ENCODE measurements around the gene CCDC102B. TPM values are rescaled to one million over a fixed set of nuclear protein-coding genes. Genes with fewer than 3 reads are reported as not detected.

Gene CCDC102B
- total RNA-seq, 6 experiments from 2014 or later: 0.86 to 1.7 (median 1.2) TPM

DNA sequence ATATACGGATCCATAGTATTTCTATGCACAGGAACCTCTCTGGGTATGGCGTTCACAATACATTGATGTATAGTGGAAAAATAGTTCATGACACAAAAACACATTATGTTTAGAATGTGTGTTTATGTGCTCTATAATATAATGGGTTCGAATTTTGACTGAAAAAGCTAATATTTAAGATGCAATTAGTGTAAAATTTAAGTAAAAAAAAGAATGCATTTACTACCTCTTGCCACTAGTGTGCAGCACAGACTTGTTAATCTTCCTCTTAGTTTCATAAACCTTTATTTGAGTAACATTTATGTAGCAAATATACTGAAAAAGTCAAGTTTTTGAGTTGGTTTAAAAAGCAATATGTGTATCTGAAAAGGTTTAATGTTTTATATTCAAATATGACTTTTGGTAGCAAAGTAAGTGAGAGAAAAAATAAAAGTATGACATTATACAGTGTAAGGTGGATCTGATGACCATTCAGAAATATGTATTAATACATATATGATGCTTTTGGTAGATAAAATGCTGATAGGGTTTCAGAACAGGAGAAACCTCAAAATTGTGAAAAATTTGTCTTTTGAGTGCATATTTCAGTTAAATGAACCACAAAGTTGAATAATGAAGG, 49.4 kb downstream of the CCDC102B start:
- no peak for TF ChIP-seq POLR2A (IDR thresholded peaks at IDR 0.05)
- TF ChIP-seq, protein P1, sequence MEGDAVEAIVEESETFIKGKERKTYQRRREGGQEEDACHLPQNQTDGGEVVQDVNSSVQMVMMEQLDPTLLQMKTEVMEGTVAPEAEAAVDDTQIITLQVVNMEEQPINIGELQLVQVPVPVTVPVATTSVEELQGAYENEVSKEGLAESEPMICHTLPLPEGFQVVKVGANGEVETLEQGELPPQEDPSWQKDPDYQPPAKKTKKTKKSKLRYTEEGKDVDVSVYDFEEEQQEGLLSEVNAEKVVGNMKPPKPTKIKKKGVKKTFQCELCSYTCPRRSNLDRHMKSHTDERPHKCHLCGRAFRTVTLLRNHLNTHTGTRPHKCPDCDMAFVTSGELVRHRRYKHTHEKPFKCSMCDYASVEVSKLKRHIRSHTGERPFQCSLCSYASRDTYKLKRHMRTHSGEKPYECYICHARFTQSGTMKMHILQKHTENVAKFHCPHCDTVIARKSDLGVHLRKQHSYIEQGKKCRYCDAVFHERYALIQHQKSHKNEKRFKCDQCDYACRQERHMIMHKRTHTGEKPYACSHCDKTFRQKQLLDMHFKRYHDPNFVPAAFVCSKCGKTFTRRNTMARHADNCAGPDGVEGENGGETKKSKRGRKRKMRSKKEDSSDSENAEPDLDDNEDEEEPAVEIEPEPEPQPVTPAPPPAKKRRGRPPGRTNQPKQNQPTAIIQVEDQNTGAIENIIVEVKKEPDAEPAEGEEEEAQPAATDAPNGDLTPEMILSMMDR (IDR thresholded peaks at IDR 0.05): peak; percentile 57 to 68 (median 66)
- Histone ChIP-seq H3K27me3 (no peaks in the 10 kb centered on the region), H3K9me3 (no peaks in the 10 kb centered on the region), H3K4me1 (no peaks in the 10 kb centered on the region), H3K4me3 (no peak overlapping the region), H3K36me3 (no peaks in the 10 kb centered on the region), H3K27ac (no peak overlapping the region)
- intact Hi-C loops (cut with DNase I): no loop called here
- DNase-seq (no peak), ATAC-seq (peak; percentile 37 to 65 (median 57))
- 29% methylated on average over 3 of the region's 3 CpGs for WGBS (ENCODE audit: insufficient coverage, low coverage, low lambda C conversion rate, missing lambda C conversion rate)

DNA sequence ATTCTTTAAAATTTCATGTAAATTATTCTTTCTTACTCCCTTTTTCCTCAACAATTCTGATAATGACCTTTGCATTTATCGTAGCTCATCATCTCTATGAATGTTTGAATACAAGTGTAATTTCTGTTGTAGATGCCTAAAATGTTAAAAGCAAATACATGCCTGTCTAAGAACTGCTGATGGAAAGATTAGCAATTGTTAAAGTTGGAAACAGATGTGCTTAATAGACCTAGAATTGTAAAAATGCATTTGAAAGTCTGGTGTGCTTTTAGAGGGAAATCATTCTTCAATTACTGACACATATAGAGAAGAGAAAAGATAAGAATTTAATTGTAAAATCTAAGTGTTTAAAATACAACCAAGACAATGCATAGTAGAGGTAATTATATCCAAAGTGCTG, 50.4 kb downstream of the CCDC102B start:
- no peak for ATAC-seq
- no peak for DNase-seq
- WGBS (ENCODE audit: insufficient coverage, low coverage, low lambda C conversion rate, missing lambda C conversion rate): 75% methylated on average over 1 of the region's 1 CpG
- intact Hi-C loops (cut with DNase I): no loop called here
- TF ChIP-seq, protein P1 (IDR thresholded peaks at IDR 0.05): no peak
- TF ChIP-seq POLR2A (IDR thresholded peaks at IDR 0.05): no peak
- Histone ChIP-seq H3K4me1 (no peaks in the 10 kb centered on the region), H3K36me3 (no peaks in the 10 kb centered on the region), H3K4me3 (no peak overlapping the region), H3K9me3 (no peaks in the 10 kb centered on the region), H3K27ac (no peak overlapping the region), H3K27me3 (no peaks in the 10 kb centered on the region)

DNA sequence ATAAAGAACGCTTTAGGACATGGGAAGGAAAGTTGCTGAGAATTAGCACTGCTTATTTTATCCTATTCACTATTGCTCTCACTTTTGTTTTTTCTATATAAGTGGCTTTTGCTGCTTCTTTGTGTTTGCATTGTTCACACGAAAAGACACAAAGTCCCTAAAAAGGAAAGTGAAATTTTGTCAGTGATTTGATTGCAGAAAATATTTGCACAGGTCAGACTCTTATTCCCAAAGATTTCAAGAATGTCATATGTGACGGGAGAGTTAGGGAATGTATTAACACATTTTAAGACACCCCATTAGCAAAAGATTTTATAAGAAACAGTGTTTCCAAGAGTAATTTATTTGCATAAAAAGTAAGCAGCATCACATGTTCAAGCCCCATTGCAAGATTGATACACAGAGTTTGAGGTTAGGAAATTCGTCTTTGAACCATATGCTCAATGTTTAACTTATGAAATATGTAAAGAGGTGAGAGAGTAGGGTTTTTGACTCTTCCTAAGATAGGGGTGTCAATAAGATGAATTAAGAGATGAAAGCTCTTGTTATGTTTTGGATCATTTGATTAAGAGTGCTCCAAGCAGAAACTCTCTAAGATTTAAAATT, 57.0 kb downstream of the CCDC102B start:
- no peaks in the 10 kb centered on the region for H3K36me3 ChIP-seq
- peak; percentile 39 to 71 (median 64) for ATAC-seq
- 16% methylated on average over 4 of the region's 4 CpGs for WGBS (ENCODE audit: insufficient coverage, low coverage, low lambda C conversion rate, missing lambda C conversion rate)
- no peak for TF ChIP-seq POLR2A (IDR thresholded peaks at IDR 0.05)
- TF ChIP-seq, protein P1 (IDR thresholded peaks at IDR 0.05): no peak
- no peak for DNase-seq
- H3K27ac ChIP-seq: no peak overlapping the region
- intact Hi-C loops (cut with DNase I): no loop called here
- H3K4me3 ChIP-seq: peak overlapping the region; percentile 14 to 36 (median 21)
- H3K9me3 ChIP-seq: no peaks in the 10 kb centered on the region
- no peaks in the 10 kb centered on the region for H3K27me3 ChIP-seq
- H3K4me1 ChIP-seq: no peaks in the 10 kb centered on the region

DNA sequence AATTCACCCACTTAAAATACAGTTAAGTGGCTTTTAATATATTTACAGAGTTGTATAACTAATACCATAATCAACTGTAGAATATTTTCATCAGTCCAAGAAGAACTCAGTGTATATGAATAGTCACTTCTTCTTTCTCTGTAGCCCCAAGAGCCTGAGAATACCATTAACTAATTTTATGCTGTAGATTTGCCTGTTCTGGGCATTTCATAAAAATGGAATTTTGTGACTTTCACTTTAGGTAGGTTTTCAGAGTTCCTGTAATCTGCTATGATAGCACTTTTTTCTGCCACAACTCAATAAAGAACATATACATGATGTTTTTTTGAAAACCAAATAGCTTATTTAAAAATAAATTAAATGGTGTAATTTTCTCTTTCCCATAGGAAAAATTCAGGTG, 57.6 kb downstream of the CCDC102B start:
- Histone ChIP-seq H3K27me3 (no peaks in the 10 kb centered on the region), H3K27ac (no peak overlapping the region), H3K9me3 (no peaks in the 10 kb centered on the region), H3K4me3 (no peak overlapping the region), H3K36me3 (no peaks in the 10 kb centered on the region), H3K4me1 (no peaks in the 10 kb centered on the region)
- no peak for TF ChIP-seq POLR2A (IDR thresholded peaks at IDR 0.05)
- TF ChIP-seq, protein P1 (IDR thresholded peaks at IDR 0.05): peak in 1 of 4 donors; percentile 6
- DNase-seq (no peak), ATAC-seq (peak in 1 of 4 donors; percentile 11)
- intact Hi-C loops (cut with DNase I): no loop called here

Data from right lobe of liver (tissue), 6 donors.